ENCODE data around the gene CABP7.
A peak's percentile ranks its signal among the peaks of the same experiment; 100 is the strongest.

CABP7 gene

GRCh38 chr22:29689880-29690213 lies 30.0 kb upstream of the CABP7 start:
- no peak overlapping the region for H3K27ac ChIP-seq
- no peaks in the 10 kb centered on the region for H3K36me3 ChIP-seq (ENCODE audit: insufficient read depth)
- TF ChIP-seq CTCF (conservative IDR thresholded peaks at IDR 0.05; ENCODE audit: low read depth, low read length): peak; percentile 55
- H3K79me2 ChIP-seq (ENCODE audit: insufficient read depth, low read depth): no peaks in the 10 kb centered on the region
- H2AFZ ChIP-seq (ENCODE audit: low read depth): no peak overlapping the region
- H3K4me1 ChIP-seq (ENCODE audit: low read depth, poor library complexity, severe bottlenecking): no peaks in the 10 kb centered on the region
- no peaks in the 10 kb centered on the region for H4K20me1 ChIP-seq (ENCODE audit: insufficient read depth)
- H3K4me3 ChIP-seq (IDR thresholded peaks at IDR 0.05; ENCODE audit: insufficient read depth, low read depth, low read length): no peak overlapping the region
- H3K27me3 ChIP-seq (ENCODE audit: insufficient read depth, low read depth): no peaks in the 10 kb centered on the region
- H3K4me2 ChIP-seq: no peak overlapping the region
- no peak overlapping the region for H3K9ac ChIP-seq

- no peak overlapping the region for H3K4me3 ChIP-seq (IDR thresholded peaks at IDR 0.05; ENCODE audit: insufficient read depth, low read depth, low read length)
- H3K27ac ChIP-seq: no peak overlapping the region
- no peak overlapping the region for H3K9ac ChIP-seq
- no peak for TF ChIP-seq CTCF (conservative IDR thresholded peaks at IDR 0.05; ENCODE audit: low read depth, low read length)
- H4K20me1 ChIP-seq (ENCODE audit: insufficient read depth): no peaks in the 10 kb centered on the region
- H3K36me3 ChIP-seq (ENCODE audit: insufficient read depth): no peaks in the 10 kb centered on the region
- no peak overlapping the region for H2AFZ ChIP-seq (ENCODE audit: low read depth)
- no peak overlapping the region for H3K4me2 ChIP-seq
- H3K27me3 ChIP-seq (ENCODE audit: insufficient read depth, low read depth): no peaks in the 10 kb centered on the region
- H3K4me1 ChIP-seq (ENCODE audit: low read depth, poor library complexity, severe bottlenecking): no peaks in the 10 kb centered on the region
- no peaks in the 10 kb centered on the region for H3K79me2 ChIP-seq (ENCODE audit: insufficient read depth, low read depth)
Measured at GRCh38 chr22:29690476-29690875, 29.3 kb upstream of the CABP7 start.

GRCh38 chr22:29691636-29692326 lies 28.0 kb upstream of the CABP7 start:
- TF ChIP-seq CTCF (conservative IDR thresholded peaks at IDR 0.05; ENCODE audit: low read depth, low read length): no peak
- no peak overlapping the region for H3K4me2 ChIP-seq
- H3K36me3 ChIP-seq (ENCODE audit: insufficient read depth): no peaks in the 10 kb centered on the region
- no peak overlapping the region for H3K4me3 ChIP-seq (IDR thresholded peaks at IDR 0.05; ENCODE audit: insufficient read depth, low read depth, low read length)
- no peaks in the 10 kb centered on the region for H3K27me3 ChIP-seq (ENCODE audit: insufficient read depth, low read depth)
- no peaks in the 10 kb centered on the region for H3K4me1 ChIP-seq (ENCODE audit: low read depth, poor library complexity, severe bottlenecking)
- no peak overlapping the region for H3K9ac ChIP-seq
- no peaks in the 10 kb centered on the region for H3K79me2 ChIP-seq (ENCODE audit: insufficient read depth, low read depth)
- H3K27ac ChIP-seq: no peak overlapping the region
- H4K20me1 ChIP-seq (ENCODE audit: insufficient read depth): no peaks in the 10 kb centered on the region
- no peak overlapping the region for H2AFZ ChIP-seq (ENCODE audit: low read depth)

GRCh38 chr22:29692327-29692640 lies 27.5 kb upstream of the CABP7 start:
- no peak for TF ChIP-seq CTCF (conservative IDR thresholded peaks at IDR 0.05; ENCODE audit: low read depth, low read length)
- Histone ChIP-seq H3K4me1 (ENCODE audit: low read depth, poor library complexity, severe bottlenecking) (no peaks in the 10 kb centered on the region), H3K27me3 (ENCODE audit: insufficient read depth, low read depth) (no peaks in the 10 kb centered on the region), H3K9ac (no peak overlapping the region), H4K20me1 (ENCODE audit: insufficient read depth) (no peaks in the 10 kb centered on the region), H3K4me3 (IDR thresholded peaks at IDR 0.05; ENCODE audit: insufficient read depth, low read depth, low read length) (no peak overlapping the region), H3K36me3 (ENCODE audit: insufficient read depth) (no peaks in the 10 kb centered on the region), H2AFZ (ENCODE audit: low read depth) (no peak overlapping the region), H3K27ac (no peak overlapping the region), H3K79me2 (ENCODE audit: insufficient read depth, low read depth) (no peaks in the 10 kb centered on the region), H3K4me2 (no peak overlapping the region)
